ENCODE measurements around the gene TPST2.
"Not testable (repeated sequence)": the region's sequence is repeated elsewhere in the genome, so short reads cannot be mapped to it uniquely, and the experiment has no call there.

The TPST2 gene

DNA sequence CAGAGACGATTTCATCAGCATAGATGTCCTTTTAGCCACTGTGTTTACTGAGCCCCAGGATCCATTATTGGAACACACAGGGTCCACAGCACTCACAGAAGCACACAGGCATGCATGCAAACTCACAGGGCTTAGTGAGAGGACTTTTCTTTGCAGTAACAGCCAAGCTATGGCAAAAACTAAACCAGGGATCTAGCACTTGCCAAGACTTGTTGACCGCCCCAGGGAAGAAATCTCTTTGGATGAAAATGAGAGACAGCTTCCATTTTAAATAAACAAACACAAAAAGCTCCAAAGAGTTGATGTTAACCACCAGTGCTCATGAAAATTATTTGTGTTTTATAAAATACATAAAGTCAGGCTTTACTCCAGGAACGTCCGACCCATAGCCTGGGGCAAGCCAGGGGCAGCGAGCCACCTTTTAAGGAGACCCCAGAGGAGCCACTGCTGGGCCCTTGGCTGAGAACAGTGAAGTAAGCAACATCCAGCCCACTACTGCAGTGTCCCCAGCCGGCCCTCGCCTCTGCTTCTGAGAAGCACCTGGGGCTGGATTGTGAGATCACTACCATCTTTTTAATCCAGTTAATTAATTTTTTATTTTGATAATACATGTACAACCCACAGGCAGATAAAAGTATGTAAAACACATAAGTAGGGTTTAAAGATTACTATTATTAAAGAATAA is 55.6 kb downstream of the TPST2 start:
- no peak for DNase-seq (ENCODE audit: low read depth in 2 of 2)

DNA sequence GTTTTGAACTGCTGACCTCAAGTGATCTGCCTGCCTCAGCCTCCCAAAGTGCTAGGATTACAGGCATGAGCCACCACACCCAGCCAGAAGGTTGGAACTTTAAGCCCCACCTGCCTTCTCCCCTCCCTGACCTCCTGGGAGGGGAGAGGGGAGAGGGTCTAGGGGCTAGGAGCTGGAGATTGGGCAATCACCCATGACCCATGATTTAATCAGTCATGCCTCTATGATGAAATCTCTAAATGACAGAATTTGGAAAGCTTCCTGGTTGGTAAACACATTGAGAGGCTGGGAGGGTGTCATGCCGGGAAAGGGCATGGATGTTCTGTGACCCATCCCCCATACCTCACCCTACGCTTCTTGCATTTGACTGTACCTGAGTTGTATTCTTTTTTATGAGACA is 60.6 kb downstream of the TPST2 start:
- DNase-seq (ENCODE audit: low read depth in 2 of 2) = no peak

- not testable (repeated sequence) for DNase-seq (ENCODE audit: low read depth in 2 of 2)
Observed at GRCh38 chr22:26528518-26528917, 61.4 kb downstream of the TPST2 start.

DNA sequence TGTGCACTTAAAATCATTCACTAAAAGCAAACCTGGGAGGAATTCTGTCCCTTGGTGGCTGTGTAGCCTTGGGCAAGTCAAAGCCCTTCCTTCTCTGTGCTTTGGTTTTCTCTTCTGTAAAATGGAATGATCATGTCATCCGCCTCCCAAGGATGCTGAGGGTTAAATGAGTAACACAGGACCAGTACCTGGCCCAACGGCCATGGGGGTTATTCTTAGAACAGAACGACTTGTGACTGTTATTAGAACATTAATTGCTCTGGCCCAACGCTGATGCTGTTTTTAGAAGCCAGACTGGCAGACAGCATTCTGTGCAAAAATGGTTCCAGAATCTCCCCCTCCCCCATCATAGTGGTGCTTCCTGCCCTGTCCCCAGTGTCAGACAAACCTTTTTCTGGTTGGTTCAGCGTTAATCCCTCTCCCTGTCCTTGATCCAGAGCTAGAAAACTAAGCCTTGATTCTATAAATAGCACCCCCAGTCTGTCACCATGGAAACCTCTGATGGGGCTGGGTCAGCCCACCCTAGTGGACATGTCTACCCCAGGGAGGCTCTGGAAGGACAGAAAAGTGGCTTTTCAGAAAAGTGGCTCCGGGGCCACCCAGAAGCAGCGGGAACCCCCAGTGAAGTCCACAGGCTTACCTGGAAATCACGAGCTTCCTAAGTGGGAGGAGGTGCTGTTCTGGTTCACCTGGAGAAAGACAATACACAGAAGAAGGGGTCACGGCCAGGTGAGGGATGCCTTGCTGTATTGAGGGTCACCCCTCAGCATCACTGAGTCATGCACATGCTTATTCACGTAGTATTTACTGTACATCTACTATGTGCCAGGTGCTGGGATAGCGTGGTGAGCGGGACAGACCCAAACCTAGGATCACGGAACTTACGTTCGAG is 62.1 kb downstream of the TPST2 start:
- DNase-seq (ENCODE audit: low read depth in 2 of 2) = no peak

DNA sequence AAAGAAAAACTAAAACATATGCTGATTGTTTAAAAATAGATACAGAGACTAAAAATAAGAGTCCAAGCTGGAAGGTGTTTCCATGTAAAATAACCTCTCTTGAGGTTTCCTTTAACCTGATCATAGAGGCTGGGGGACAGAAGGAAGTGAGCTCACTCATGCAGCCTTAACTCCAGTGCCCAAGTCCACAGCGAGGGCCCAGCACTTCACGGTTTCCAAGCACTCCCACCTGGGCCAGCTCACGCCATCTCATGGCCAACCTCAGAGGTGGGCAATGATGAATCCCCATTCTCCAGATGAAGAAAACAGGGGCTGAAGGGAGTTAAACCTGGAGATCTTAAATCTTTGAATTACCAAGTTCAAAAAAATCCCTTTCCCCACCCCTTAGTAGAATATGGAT is 62.8 kb downstream of the TPST2 start:
- DNase-seq (ENCODE audit: low read depth in 2 of 2) = no peak

GRCh38 chr22:26525946-26526564 is 63.9 kb downstream of the TPST2 start:
- no peak for DNase-seq (ENCODE audit: low read depth in 2 of 2)

DNA sequence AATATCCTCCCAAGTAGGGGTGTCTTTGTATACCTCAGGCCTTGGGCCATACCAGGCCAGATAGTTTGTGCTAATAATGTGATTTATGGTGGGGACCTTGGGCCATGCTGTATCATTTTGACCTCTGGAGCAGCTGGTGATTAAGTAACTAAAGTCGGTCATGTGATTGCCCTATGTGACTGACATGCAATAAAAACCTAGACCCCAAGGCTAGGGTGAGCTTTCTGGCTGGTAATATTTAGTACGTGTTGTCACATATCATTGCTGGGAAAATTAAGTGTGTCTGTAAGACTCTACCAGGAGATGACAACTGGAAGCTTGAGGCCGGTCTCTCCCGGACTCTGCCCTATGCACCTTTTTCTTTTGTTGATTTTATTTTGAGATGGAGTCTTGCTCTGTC is 65.1 kb downstream of the TPST2 start:
- DNase-seq (ENCODE audit: low read depth in 2 of 2) = no peak

DNA sequence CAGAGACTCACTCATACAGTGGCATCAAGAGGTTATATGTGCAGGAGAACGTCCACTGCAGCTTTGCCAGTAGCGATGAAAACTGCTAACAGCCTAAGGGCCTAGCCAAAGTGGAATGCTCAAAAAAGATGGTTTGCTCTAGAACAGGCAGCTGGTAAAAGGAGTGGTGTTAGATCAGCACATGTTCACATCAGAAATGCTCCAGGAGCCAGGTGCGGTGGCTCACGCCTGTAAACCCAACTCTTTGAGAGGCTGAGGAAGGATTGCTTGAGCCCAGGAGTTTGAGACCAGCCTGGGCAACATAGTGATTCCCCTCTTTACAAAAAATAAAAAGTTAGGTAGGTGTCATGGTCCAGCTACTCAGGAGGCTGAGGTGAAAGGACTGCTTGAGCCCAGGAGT is 67.3 kb downstream of the TPST2 start:
- no peak for DNase-seq (ENCODE audit: low read depth in 2 of 2)

- DNase-seq (ENCODE audit: low read depth in 2 of 2) = no peak
Observed at GRCh38 chr22:26522012-26522411, 67.9 kb downstream of the TPST2 start.

- no peak for DNase-seq (ENCODE audit: low read depth in 2 of 2)
Observed at GRCh38 chr22:26517429-26517828, 72.5 kb downstream of the TPST2 start.

DNA sequence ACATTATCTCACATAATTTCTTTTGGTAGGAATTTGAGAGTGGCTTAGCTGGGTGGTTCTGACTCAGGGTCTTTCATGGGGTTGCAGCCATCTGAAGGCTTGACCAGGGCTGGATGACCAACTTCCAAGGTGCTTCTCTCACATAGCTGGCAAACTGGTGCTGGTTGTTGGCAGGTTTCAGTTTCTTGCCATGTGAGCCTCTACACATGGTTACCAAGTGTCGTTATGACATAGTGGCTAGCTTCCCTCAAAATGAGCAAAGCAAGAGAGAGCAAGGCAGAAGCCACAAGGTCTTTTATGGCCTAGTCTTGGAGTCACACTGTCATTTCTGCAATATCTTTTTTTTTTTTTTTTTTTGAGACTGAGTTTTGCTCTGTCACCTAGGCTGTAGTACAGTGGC is 73.4 kb downstream of the TPST2 start:
- no peak for DNase-seq (ENCODE audit: low read depth in 2 of 2)

DNA sequence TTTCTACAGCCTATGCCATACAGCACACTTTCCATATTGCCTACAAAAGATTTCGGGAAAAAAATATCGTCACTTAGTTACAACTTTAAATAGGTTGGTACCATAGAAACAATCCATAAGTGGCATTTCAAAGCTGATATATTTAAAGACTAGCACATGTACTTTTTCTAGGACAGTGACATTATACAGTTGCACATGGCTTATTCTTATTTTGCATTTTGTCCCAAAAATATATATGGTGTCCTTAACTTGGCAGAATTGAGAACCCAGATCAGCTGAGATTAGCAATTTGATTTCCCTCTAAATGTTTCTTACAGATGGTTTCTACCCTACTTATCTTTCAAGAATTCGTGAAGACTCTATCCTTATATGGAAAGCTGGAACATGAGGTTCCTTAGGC is 74.0 kb downstream of the TPST2 start:
- no peak for DNase-seq (ENCODE audit: low read depth in 2 of 2)

- DNase-seq (ENCODE audit: low read depth in 2 of 2) = no peak
Observed at GRCh38 chr22:26514419-26515161, 75.3 kb downstream of the TPST2 start.

DNA sequence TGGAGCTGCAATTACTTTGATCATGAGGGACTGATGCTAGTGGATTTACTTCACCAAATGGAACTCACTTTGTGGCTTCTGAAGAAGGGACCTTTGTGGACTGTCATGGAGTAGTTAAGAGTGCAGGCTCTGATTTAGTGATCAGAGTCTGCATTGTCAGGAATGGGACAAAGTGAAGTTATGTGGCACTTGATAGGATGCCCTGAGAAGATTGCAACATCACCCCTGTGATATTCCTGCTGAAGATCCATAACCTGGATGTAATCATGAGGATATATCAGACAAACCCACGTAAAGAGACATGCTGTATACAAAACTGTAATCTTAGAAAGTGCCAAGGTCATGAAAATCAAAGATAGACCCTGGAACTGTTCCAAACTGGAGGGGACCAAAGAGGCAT is 76.1 kb downstream of the TPST2 start:
- no peak for DNase-seq (ENCODE audit: low read depth in 2 of 2)

DNA sequence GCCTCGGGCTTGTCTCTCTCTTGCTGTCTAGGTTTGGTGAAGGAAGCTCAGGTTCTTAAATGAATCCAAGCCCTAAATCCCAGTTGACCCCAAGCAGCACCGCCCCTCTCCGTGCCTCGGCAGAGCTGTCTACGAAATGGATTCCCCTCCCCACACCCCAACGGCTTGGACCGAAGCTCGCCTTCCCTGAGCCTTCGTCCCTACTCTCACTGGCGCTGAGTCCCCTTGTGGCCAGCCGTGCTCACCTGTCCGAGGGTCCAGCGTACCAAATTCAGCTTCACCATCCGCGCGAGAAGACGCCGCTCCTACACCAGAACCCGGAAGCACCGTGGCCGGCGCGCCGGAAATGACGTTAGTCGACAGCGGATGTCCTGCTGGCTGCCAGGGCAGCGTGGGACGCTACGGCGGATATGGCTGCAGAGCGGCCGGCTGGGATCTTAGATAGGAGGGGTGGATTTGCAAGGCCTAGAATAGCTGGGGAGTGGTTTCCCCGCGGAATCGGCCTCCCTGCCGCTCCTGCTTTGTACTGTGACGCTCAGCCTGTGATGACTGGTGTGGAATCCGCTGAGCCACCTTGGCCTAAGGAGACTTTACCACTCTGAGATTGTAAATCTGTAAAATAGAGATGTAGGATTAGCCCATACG is 77.7 kb downstream of the TPST2 start, which contains the start of gene TFIP11:
TFIP11 (minus strand) TSS at position 325 of the 645 bp plus-strand sequence. CDS start 2,201 bp downstream, outside the sequence.
- DNase-seq (ENCODE audit: low read depth in 2 of 2) = peak; percentile 82 to 85

- no peak for DNase-seq (ENCODE audit: low read depth in 2 of 2)
Observed at GRCh38 chr22:26508148-26508547, 81.8 kb downstream of the TPST2 start.

DNA sequence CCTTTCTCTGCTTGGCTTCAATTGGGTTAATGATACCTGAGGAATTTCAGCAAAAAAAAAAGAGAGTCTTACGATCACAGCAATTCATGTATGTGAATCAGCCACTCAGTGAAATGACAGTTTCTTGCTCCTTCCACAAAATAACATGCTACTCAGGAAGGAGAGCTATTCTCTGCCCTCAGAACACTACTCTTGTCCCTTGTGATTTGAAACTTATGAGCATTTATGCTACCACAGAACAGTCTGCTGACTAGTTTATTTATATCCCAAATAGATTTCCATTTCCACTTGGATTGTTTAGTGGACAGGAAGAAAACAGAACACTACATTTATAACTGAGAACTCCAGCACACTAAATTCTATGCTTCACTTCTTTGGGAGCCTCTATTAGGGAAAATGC is 86.2 kb downstream of the TPST2 start:
- DNase-seq (ENCODE audit: low read depth in 2 of 2) = no peak

GRCh38 chr22:26502688-26503561 is 87.0 kb downstream of the TPST2 start:
- DNase-seq (ENCODE audit: low read depth in 2 of 2) = peak; percentile 44 to 45

DNA sequence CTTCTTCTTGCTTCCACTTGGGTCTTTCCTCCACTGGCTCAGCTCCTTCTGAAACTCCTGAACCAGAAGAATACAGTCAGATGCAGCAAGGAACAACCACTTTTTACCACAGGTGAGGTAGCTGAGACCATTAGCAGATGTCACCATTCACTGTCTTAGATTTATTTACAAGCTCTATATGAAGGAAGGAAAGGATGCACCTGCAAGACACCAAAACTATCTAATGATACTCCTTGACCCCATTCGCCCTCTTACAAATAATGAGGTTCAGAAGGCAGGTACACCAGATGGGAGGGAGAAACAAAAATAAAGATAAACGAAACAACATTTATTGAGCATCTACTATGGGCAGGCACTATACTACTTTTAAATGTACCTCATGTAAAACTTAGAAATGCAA is 87.9 kb downstream of the TPST2 start:
- DNase-seq (ENCODE audit: low read depth in 2 of 2) = no peak

DNA sequence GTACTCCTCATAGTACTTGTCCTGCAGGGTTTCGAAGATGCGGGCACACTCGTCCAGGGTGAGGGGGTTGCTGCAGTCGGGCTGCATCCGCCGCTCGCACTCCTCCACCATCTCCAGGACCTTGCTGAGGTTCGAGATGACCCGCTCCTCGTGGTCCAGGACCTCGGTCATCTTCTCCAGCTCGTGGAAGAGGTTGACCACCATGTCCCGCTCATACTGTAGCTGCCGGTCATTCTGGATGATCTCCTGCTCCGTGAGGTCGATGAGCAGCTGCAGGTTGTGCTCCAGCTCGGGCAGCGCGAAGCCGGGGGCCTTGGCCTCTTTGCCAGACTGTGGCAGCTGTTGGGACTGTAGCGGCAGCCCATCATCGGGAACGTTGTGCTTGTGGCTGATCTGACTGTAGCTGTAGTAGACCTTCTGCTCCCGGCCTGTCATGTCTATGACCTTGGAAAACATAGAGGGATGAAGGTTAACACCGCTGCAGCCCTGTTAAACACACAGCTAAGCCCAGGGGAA is 90.7 kb downstream of the TPST2 start:
- DNase-seq (ENCODE audit: low read depth in 2 of 2) = no peak
